OCI-LY7 (cell line): ENCODE data around the gene TMEM204. TPM values are rescaled to one million over a fixed set of nuclear protein-coding genes. Genes with fewer than 3 reads are reported as not detected.

Experiments used
- BruUV-seq: library from RNA; stranded (reverse); fragments of 400-500 nt; replicated peaks from 2 replicates; lab custom pipeline; 2021; lab: Mats Ljungman, UMichigan
- CTCF ChIA-PET: fragments of 300-600 bp; sonication (Branson Sonifier 250); formaldehyde crosslinking; loops from one replicate; lab custom pipeline; 2022; ENCODE audit warnings: antibody characterized with exemption; ENCODE audit not compliant: unreplicated experiment; lab: Charles Lee
- POLR2A ChIA-PET: fragments of 300-600 bp; sonication (Branson Sonifier 250); formaldehyde crosslinking; loops from one replicate; lab custom pipeline; 2022; ENCODE audit warnings: antibody characterized with exemption; lab: Charles Lee
- DNase-seq: peaks from one replicate; pipeline ENCODE4 v3.0.0-alpha.2; 2015; ENCODE audit warnings: low spot score
- H2AFZ ChIP-seq: fragments of 200-600 bp; sonication (generic), shearing (Covaris generic); 2 replicates; pipeline ENCODE4 v1.6.1; 2014; ENCODE audit warnings: mild to moderate bottlenecking, antibody characterized with exemption, low read length, moderate library complexity
- H3K27ac ChIP-seq: fragments of 200-600 bp; sonication (generic); 2 replicates; pipeline ENCODE4 v1.5.1; 2014; ENCODE audit warnings: mixed run types, low read depth, mild to moderate bottlenecking, moderate library complexity, low read length, inconsistent platforms; ENCODE audit not compliant: poor library complexity, severe bottlenecking
- H3K36me3 ChIP-seq: fragments of 200-600 bp; sonication (generic); 2 replicates; pipeline ENCODE4 v1.6.1; 2014; ENCODE audit warnings: mild to moderate bottlenecking, antibody characterized with exemption, low read length, moderate library complexity, mixed read lengths; ENCODE audit not compliant: insufficient read depth
- H3K4me1 ChIP-seq: fragments of 200-600 bp; sonication (generic); 2 replicates; pipeline ENCODE4 v1.5.1; 2014; ENCODE audit warnings: mild to moderate bottlenecking, low read length; ENCODE audit not compliant: insufficient read depth, poor library complexity, severe bottlenecking
- H3K4me2 ChIP-seq: fragments of 200-600 bp; sonication (generic); 2 replicates; pipeline ENCODE4 v1.6.1; 2014; ENCODE audit warnings: mild to moderate bottlenecking, low read length
- H3K4me3 ChIP-seq: fragments of 200-600 bp; sonication (generic); 2 replicates; pipeline ENCODE4 v1.5.1; 2014; ENCODE audit warnings: mild to moderate bottlenecking, low read depth, low read length; ENCODE audit not compliant: poor library complexity, severe bottlenecking
- H3K79me2 ChIP-seq: fragments of 200-600 bp; sonication (generic); 2 replicates; pipeline ENCODE4 v1.6.1; 2016; ENCODE audit warnings: low read depth, mild to moderate bottlenecking, low read length, moderate library complexity, mixed read lengths; ENCODE audit not compliant: insufficient read depth
- H3K9me2 ChIP-seq: fragments of 200-600 bp; sonication (generic); 2 replicates; pipeline ENCODE4 v1.6.1; 2016; ENCODE audit warnings: mild to moderate bottlenecking, low read length, mixed read lengths; ENCODE audit not compliant: insufficient read depth
- H3K9me3 ChIP-seq: fragments of 200-600 bp; sonication (generic); 2 replicates; pipeline ENCODE4 v1.6.1; 2014; ENCODE audit warnings: mild to moderate bottlenecking, mixed run types, low read length, mixed read lengths
- H4K20me1 ChIP-seq: fragments of 200-600 bp; sonication (generic); 2 replicates; pipeline ENCODE4 v1.6.1; 2014; ENCODE audit warnings: mild to moderate bottlenecking, antibody characterized with exemption, low read length, moderate library complexity, mixed read lengths; ENCODE audit not compliant: insufficient read depth
- EZH2phosphoT487 ChIP-seq: fragments of 200-600 bp; sonication (generic); IDR thresholded peaks from 2 replicates; pipeline ENCODE4 v1.6.1; 2018; ENCODE audit warnings: low read depth, borderline replicate concordance, mild to moderate bottlenecking, mixed run types, antibody characterized with exemption, low read length, moderate library complexity, mixed read lengths
- intact Hi-C: fragments of 100-400 bp; cut with micrococcal nuclease; formaldehyde crosslinking; loops from one replicate; pipeline ENCODE4 v1.10.0; 2022; ENCODE audit not compliant: unreplicated experiment
- total RNA-seq, 2 experiments: library from RNA; depleted of rRNA in 1 of 2; stranded (reverse); fragments of >200 nt in 1 of 2; shearing (Covaris generic) in 1 of 2; gene quantifications; 2 replicates each; pipeline ENCODE4 v1.2.3, GENCODE V29; 2014 to 2022
- TF ChIP-seq, protein P1 (sequence below): fragments of 200-600 bp; sonication (generic); conservative IDR thresholded peaks from 2 replicates; pipeline ENCODE4 v1.5.1; 2014; ENCODE audit warnings: mild to moderate bottlenecking, antibody characterized with exemption, low read length, moderate library complexity, mixed read lengths

Gene TMEM204
- total RNA-seq, 2 experiments from 2014 or later: not detected

DNA sequence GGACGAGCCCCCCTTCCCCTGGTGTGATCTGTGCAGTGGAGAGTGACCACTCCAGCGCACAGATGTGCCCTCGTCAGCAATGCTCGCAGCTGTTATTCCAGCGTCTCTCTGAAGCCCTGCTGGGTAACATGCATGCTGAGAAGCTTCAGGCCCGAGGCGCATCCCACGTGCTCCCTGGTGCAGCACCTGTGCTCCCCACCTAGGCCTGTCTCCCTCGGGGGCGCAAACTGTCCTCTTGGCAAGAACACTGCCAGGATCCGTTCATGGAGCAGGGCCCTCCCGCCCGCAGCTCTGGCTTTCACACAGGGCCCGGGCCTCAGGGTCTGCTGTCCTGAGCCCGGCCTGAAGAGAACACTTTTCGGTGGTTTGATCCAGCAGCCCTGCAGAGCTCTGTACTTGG lies 13.0 kb downstream of the TMEM204 start:
- no peaks in the 10 kb centered on the region for H4K20me1 ChIP-seq
- ChIA-PET POLR2A (interaction anchor here (0.6 kb wide), 1 partner anchor 791 kb away, joined by 3 read pairs; no protein-coding TSS in a partner anchor), CTCF (no interaction called here)
- no peak overlapping the region for H3K4me3 ChIP-seq
- no peaks in the 10 kb centered on the region for H3K9me2 ChIP-seq
- TF ChIP-seq EZH2phosphoT487: no peak
- TF ChIP-seq, protein P1, sequence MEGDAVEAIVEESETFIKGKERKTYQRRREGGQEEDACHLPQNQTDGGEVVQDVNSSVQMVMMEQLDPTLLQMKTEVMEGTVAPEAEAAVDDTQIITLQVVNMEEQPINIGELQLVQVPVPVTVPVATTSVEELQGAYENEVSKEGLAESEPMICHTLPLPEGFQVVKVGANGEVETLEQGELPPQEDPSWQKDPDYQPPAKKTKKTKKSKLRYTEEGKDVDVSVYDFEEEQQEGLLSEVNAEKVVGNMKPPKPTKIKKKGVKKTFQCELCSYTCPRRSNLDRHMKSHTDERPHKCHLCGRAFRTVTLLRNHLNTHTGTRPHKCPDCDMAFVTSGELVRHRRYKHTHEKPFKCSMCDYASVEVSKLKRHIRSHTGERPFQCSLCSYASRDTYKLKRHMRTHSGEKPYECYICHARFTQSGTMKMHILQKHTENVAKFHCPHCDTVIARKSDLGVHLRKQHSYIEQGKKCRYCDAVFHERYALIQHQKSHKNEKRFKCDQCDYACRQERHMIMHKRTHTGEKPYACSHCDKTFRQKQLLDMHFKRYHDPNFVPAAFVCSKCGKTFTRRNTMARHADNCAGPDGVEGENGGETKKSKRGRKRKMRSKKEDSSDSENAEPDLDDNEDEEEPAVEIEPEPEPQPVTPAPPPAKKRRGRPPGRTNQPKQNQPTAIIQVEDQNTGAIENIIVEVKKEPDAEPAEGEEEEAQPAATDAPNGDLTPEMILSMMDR: no peak
- DNase-seq: no peak
- intact Hi-C loops: no loop called here
- no peak overlapping the region for H3K4me2 ChIP-seq
- H3K9me3 ChIP-seq: no peaks in the 10 kb centered on the region
- no peak overlapping the region for H2AFZ ChIP-seq
- H3K4me1 ChIP-seq: no peaks in the 10 kb centered on the region
- H3K79me2 ChIP-seq: no peaks in the 10 kb centered on the region
- H3K36me3 ChIP-seq: no peaks in the 10 kb centered on the region
- BruUV-seq: no TSS peak
- no peak overlapping the region for H3K27ac ChIP-seq

DNA sequence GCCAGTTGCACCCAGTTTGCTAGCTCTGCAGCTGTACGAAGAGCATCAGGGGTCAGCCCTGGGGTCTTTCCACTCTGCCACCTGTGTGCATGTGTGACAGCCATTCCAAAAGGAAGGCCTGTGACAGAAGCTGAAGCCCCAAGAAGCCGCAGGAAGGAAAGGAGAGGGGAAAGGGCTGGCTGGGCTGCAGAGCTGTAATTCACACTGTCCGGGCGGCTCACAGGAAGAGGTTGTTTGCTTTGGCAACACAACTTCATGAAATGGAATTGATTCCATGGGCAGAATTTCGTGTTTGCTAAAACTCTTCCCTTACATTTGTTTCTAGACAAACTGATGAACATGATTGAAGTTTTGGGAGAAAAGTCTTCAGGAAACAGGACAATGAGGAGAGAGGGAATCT lies 14.8 kb downstream of the TMEM204 start:
- Histone ChIP-seq H3K36me3 (no peaks in the 10 kb centered on the region), H3K4me3 (no peak overlapping the region), H3K27ac (no peak overlapping the region), H3K9me2 (no peaks in the 10 kb centered on the region), H3K79me2 (no peaks in the 10 kb centered on the region), H3K4me1 (no peaks in the 10 kb centered on the region), H3K9me3 (no peaks in the 10 kb centered on the region), H2AFZ (no peak overlapping the region), H4K20me1 (no peaks in the 10 kb centered on the region), H3K4me2 (no peak overlapping the region)
- no TSS peak for BruUV-seq
- DNase-seq: no peak
- CTCF ChIA-PET: no interaction called here
- POLR2A ChIA-PET: no interaction called here
- no peak for TF ChIP-seq EZH2phosphoT487
- TF ChIP-seq, protein P1: no peak
- intact Hi-C loops: no loop called here

- CTCF ChIA-PET: no interaction called here
- Histone ChIP-seq H3K36me3 (no peaks in the 10 kb centered on the region), H3K9me2 (no peaks in the 10 kb centered on the region), H4K20me1 (no peaks in the 10 kb centered on the region), H3K4me2 (no peak overlapping the region), H2AFZ (no peak overlapping the region), H3K79me2 (no peaks in the 10 kb centered on the region), H3K9me3 (no peaks in the 10 kb centered on the region), H3K4me3 (no peak overlapping the region), H3K4me1 (no peaks in the 10 kb centered on the region), H3K27ac (no peak overlapping the region)
- intact Hi-C loops: no loop called here
- DNase-seq: no peak
- no peak for TF ChIP-seq EZH2phosphoT487
- POLR2A ChIA-PET: no interaction called here
- no TSS peak for BruUV-seq
Observed at GRCh38 chr16:1548727-1549126, 15.3 kb downstream of the TMEM204 start.
